Activated T-helper 1 cell treated with anti-CD3 and anti-CD28 coated beads, Interleukin-2, amount 50 U/mL, for 16 hours (primary cell): ENCODE data around the gene NLGN2.

ENCODE experiments used
- DNase-seq, 2 donors: peaks; one replicate each; pipeline ENCODE4 v3.0.0-alpha.2; 2020; ENCODE audit warnings: low read depth in 1 of 2, low spot score in 1 of 2

NLGN2 gene

DNA sequence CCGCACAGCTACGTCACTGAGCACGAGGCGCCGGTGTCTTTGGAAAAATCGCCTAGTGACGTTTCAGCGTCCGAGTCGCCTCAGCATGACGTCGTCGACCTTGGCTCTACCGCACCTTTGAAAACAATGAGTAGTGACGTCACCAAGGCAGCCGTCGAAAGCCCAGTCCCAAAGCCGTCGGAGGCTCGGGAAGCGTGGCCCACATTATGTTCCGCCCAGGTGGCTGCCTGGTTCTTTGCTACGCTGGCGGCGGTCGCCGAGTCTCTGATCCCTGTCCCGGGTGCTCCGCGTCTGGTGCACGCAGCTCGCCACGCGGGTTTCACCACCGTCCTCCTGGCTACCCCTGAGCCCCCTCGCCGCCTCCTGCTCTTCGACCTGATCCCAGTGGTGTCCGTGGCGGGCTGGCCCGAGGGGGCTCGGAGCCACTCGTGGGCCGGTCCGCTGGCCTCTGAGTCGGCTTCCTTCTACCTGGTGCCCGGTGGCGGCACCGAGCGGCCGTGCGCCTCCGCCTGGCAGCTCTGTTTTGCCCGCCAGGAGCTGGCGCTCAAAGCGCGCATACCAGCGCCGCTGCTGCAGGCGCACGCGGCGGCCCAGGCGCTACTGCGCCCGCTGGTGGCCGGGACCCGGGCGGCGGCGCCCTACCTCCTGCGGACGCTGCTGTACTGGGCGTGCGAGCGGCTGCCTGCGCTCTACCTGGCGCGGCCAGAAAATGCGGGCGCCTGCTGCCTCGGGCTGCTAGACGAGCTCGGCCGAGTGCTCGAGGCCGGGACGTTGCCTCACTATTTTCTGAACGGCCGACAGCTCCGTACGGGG, 29.1 kb downstream of the NLGN2 start:
- peak; percentile 50 to 71 for DNase-seq

DNA sequence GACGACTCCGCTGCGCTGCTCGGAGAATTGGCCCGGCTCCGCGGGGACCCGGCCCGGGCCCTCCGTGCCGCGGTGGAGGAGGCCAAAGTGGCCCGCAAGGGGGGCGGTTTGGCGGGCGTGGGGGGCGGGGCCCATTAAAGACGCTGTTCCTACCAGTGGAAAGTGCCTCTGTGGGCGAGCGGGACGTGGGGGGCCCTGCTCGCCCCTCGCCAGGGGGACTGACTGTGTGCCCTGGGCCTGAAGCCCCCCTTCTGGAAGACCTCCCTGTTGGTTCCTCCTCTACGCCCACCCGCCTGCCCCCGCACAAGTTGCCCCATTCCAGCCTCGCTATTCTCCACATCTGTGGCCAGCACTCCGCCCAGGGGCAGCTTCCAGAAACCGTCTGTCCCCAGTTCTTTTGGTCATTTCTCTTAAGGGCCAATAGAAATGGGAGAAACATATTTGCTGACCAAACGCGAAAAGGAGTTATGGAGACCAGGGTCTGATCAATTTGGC, 29.8 kb downstream of the NLGN2 start:
- no peak for DNase-seq

DNA sequence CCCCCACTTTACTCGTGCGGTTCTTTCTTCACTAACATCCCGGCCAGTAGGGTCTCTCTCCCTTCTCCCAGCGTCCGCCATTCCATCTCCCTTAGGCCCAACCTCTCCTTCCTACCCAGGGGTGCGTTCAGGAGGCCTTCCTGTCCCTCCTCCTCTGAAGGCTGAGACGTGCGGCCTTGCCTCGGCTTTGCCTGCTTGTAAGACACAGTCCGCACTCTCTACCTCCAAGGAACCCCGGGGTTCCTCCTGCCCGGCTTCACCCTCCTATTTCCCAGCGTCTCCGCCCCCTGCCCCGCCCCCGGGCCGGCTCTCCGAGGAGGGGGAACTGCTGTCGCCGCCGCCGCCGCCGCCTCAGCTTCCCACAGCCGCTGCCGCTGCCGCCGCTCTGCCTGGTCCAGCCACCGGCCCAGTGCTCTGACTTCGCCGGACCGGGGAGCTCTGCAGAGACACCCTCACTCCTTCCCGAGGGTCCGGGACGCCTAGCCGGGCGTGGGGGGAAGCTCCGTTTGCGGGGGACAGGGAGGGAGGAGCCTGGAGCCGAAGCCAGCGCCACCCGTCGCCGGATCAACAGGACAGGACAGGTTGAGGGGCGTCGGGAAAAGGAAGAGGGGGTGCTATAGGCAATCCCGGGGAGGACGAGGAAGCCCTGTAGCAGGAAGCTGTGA, 30.4 kb downstream of the NLGN2 start:
- no peak for DNase-seq

DNA sequence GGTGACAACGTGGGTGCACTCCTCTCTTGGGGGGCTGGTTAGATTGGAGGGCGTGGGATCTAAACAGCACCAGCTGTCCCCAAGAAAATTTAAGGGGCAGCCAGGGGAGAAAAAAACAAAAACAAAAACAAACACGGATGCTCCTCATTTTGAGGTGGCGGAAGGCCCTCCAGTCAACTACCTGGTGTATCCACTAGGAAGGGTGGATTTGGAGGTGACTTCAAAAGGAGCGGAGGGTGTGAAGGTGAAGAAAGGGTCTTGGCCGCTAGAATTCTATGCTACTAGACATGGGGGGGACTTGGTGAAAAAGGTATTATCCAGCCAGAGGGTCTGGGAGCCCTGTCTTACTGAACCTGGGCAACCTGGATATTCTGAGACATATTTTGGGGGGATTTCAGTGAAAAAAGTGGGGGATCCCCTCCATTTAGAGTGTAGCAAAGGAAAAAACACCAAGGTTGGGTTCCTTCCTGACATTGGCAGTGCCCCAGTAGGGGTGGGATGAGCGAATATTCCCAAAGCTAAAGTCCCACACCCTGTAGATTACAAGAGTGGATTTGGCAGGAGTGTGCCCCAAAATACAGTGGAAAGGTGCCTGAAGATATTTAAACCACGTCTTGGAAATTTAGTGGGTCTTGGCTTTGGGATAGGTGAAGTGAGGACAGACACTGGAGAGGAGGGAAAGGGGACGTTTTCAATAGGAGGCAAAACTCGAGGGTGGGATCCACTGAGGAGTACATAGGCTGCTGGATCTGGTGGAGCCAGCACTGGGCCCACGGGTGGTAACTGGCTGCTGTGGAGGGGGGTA, 31.2 kb downstream of the NLGN2 start:
- DNase-seq: no peak

DNA sequence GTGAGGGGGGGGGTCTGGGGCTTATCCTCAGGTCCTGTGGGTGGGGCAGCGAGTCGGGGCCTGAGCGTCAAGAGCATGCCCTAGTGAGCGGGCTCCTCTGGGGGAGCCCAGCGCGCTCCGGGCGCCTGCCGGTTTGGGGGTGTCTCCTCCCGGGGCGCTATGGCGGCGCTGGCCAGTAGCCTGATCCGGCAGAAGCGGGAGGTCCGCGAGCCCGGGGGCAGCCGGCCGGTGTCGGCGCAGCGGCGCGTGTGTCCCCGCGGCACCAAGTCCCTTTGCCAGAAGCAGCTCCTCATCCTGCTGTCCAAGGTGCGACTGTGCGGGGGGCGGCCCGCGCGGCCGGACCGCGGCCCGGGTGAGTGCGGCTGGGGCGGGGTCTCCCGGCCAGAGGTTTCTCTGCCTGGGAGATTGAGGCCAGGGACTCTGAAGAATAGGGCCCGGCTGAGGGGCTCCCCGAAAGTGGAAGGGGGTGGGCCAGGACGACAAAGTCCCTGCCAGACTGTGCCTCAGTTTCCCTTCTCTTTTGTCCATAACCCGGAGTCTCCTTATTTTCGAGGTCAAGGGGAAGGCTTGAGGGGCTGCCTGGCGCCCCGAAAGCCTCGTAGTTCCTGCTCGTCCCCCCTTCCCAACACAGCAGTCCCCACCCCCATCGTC, 31.9 kb downstream of the NLGN2 start, which contains the start of gene FGF11:
Gene FGF11, plus strand, starts transcription at position 51 of the 651 bp plus-strand sequence. Its CDS starts 109 bp downstream, at position 160.
- DNase-seq: no peak

DNA sequence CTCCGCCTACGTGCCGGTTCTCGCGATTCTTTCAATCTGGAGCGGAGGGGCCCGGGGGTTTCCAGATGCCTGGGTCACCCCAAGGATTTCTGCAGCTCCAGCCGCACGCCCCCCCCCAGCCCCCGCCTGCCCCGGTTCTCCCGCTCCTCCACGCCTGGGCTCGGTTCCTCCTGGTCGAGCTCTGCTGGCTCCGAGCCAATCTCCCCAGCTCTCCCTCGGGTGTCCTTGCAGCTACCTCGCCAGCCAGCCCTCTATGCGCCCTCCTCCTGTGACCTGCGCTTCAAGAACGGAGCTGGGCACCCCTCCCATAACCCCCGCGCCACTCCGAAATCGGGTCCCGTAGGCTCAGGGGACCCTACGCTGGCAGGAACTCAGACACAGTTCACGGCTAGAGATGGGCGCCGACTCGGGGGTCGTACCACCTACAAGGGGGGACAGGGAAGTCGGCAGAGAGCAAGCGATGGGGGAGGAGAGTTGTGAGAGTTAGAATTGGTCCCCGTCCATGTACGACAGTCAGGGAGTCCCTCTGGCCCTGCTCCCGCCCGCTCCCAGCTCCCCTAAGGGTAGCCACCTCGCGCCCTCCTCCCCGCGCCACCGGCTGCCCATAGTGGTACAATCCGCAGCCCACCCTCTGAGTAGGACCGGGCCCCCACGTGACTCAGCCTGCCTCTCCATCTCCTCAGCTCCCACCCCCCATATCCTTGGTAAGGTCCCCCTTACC, 32.6 kb downstream of the NLGN2 start:
- DNase-seq: no peak

DNA sequence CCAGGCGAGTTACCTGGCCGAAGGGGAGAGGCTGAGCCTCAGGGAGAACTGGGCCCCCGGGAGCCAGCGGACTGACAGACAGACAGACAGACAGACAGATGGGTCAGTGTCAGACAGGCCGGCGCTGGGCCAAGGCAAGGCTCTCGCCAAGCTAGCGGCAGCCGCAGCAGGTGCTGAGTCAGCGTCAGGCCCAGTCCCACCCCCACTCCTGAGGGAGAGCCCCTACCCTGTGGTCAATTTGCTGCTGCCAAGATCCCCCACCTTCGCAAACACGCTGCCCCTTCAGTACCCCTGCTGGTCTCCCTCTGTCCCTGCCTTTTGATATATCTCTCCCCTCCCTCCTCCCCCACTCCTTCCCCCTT, 33.2 kb downstream of the NLGN2 start:
- no peak for DNase-seq

DNA sequence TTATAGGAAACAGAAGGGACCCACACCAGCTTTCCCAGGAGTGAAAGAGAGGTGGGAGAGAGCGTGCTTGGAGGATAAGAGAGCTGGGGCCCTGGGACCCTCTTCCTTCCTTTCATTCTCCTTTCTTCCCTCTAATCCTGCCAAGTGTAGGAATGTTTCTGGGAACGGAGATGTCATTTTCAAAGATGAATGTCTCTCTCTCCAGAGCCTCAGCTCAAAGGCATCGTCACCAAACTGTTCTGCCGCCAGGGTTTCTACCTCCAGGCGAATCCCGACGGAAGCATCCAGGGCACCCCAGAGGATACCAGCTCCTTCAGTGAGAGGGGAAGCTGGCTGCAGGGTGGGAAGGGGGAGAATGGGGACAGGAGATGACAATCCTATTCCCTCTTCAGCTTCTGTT, 33.6 kb downstream of the NLGN2 start:
- no peak for DNase-seq

DNA sequence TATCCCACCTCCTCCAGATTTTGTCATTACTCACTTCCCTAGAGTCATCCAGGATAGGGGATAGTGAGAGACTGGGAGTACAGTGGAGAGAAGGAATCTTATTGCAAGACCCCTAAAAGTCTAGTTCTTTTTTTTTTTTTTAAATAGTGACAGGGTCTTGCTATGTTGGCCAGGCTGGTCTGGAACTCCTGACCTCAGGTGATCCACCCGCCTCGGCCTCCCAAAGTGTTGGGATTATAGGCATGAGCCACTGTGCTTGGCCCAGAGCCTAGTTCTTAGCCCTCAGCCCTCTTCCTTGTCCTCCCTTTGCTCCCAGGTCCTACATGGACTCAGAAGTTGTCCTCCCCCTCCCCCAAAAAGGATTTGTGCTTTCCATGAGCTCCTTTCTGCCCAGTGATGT, 34.5 kb downstream of the NLGN2 start:
- no peak for DNase-seq

DNA sequence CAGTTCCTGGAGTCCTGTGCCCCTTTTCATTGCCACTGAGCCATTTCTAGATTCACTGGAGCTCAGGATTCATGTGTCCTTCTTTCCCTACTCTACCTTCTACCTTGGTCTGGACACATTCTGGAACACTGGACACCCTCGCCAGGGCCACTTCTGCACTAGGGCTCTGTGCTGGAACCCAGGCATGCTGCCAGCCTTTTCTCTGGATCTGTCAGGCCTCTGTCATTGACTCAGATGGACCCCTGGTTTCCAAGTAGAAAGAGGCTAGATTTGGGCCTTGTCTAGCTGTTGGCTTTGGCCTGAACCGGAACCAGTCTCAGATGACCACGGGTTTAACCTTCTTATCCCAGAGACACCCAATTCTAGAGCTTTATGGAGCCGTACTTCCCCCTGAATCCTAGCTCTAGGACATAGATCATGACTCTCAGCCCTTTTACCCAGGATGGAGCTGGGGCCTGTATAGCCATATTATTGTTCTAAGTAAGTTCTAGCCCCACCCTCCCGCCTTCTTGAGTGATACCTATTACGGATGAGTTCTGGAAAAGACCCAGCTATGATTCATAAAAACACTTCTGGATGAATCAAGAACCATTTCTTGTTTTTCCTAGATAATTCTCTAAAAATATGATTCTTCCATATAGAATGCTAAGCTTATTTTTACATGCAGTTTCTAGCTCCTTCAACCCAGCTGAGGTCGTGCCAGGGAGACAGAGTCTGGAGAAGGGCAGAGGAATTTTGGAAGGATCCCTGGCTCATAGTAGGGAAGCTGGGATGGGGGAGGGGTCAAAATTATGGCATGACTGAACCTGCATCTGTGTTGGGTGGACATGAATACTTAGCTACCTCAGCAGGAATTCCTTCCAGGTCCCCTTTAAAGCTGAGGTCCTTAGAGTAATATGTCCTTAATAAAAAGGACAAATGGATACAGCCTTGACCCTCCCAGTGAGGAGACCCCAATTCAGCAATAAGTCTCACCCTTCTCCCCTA, 36.1 kb downstream of the NLGN2 start:
- DNase-seq: no peak

DNA sequence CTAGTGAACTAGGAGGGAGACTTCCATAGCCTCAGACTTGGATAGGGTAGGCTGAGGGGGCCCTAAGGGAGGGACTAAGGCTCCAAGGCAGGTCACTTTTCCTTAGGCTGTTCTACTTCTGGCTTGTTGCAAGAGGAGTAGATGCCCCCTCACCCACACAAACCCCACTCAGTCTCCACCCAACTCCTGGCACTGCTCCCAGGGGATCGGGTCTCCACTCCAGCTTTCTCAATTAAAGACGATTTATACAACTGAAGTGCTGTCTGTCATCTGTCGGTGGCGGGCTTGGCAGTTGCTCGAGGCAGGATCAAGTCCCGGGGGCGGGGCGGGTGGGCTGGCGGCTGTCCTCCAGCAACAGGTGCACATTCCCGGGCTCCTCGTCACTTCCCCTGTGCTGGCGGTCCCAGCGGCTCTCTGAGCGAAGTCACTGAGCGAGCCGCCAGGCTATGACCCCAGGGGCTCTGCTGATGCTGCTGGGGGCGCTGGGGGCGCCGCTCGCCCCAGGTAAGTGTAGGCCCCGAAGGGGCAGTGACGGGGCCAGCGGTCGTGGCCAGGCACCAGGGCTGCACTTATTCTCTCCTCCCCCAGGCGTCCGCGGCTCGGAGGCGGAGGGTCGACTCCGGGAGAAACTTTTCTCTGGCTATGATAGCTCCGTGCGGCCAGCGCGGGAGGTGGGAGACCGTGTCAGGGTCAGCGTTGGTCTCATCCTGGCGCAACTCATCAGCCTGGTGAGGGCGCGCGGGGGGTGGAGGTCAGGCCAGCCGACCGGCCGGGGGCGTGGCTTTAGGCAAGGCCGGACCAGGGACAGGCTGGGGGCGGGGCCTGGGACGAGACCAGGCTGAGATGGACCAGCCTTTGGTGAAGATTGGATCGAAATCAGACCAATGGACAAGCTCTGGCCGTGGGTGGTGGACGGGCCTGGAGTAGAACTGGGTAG, 37.3 kb downstream of the NLGN2 start, which contains the start of gene CHRNB1:
Gene CHRNB1, plus strand, starts transcription at position 380 of the 937 bp plus-strand sequence. Its CDS starts 67 bp downstream, at position 447.
- no peak for DNase-seq

DNA sequence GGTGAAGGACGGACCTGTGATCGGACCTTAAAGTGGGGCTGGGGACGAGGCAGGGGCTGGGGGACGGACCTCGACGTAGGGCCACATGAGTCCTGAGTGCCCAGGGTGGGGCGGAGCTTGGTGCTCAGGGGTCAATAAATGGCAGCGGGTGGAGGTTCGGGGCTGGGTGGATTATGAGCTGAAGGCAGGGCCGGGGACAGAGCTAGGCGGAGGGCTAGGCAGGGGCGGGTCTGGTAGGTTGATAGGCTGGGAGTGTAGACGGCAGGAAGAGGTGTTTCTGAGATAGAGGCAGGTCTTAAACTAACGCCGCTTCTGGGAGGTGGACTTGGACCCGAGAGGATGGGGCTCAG, 37.9 kb downstream of the NLGN2 start:
- no peak for DNase-seq

DNA sequence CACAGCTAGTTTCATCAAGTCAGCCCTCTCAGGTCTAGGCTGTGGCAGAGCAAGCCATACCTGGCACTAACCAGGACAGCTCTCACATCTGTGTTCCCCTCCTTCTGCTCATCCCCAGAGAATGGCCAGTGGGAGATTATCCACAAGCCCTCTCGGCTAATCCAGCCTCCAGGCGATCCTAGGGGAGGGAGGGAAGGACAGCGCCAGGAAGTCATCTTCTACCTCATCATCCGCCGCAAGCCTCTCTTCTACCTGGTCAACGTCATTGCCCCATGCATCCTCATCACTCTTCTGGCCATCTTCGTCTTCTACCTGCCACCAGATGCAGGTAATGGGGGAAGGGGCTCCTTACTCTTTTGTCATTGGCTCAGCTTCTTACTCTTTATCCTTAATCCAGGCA, 40.8 kb downstream of the NLGN2 start:
- DNase-seq: no peak

DNA sequence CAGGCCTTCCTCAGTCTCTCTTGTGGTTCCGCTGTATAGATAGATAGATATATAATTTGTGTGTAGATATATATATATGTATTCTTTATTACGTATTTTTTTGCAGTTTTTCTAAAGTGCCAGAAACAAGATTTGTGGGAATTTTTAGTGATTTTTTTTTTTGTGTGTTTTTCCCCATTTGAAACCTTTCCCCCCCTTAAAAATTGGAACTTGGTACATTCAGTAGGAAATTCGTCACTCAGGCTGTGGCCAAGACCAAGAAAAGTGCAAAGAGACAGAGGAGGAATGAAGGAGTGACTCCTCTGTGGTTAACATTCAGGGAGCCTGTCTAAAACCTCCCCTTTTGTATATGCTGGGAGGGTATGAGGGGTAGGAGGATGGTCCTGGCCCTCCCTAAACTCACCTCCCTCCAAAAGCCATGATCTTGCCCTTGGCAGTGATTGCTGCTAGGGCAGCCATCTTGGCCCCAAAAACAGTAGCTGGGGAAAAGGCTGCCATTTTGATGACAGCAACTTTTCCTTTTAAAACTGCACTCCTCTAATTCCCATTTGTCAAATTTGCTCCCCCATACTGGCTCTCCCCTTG, 52.4 kb downstream of the NLGN2 start:
- no peak for DNase-seq

DNA sequence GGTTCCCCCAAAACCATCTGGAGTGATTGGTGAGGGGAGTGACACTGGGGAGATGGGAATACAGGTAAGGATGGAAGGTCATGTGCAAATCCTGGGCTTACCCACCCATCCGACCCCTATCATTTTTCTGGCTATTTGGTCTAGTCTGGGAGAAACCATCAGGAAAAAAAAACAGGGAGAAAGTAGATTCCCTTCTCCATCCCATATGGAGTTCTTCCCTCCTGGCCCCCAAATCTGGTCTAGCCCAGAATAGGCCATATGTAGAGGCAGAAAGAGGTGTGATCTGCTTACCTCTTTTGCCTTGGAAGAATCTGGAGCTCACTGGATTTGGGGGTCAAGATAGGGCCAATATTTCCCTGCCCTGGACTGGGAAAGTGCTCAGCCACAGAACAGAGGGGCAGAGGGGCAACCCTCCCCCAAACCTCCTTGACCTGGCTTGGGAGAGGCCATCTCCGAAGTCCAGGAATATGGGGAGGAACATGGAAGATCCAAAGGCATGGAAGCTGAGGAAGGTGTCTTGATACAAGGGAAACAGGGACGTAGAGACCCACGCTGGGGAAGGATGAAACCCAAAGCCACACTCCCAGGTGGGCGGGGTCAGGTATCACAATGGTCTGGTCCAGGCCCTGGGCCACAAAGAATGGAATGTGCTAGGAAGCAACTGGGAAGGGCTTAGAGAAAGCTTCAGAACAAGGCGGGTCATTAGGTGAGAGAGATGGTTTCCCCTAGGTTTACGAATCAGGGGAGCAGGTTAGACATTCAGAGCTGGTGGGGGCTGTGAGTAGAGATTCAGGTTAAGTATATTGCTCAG, 53.4 kb downstream of the NLGN2 start:
- no peak for DNase-seq

DNA sequence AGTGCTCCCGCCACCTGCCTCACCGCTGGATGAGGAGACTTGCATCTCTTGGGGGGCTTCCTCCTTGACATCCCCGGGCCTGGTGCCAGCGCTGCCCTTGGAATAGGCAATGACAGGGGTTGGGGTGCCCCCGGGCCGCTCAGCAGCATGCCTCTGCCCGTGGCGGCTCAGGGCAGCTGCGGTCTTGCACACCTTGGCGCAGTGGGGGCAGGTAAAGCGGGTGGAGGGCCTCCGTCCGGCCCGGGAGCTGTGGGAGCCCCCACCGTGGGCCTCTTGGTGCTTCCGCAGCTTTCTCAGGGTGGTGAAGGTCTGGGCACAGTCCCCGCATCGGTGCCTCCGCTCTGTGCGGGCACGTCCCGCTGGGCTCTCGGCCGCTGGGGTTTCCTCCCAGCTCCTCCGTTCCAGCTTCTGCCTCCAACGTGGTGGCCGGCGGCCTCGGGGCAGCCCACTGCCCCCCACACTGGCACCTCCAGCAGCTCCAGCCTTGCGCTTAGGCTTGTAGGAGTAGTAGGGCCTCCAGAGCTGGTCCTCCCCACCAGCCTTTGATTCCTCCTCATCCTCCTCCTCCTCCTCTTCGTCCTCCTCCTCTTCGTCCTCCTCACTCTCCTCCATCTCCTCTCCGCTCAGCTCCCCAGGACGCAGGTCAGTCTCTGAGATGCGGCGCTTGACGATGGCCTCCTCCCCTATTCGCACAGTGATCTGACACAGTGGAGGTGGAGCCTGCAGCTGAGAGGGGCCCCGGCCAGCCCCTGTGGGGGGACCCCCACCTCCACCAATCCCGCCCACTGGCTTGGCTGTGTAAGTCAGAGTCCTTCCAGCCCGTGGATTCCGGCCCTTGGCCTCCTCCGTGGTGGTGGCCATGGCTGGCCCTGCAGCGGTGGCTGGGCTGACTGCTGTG, 55.1 kb downstream of the NLGN2 start:
- DNase-seq: no peak
